ENCODE data around the gene MRPS6.

- TF ChIP-seq CTCF (IDR thresholded peaks at IDR 0.05) = no peak
- no peak for TF ChIP-seq POLR2A (IDR thresholded peaks at IDR 0.05)
These were observed 37.6 kb upstream of the MRPS6 start for GRCh38 chr21:34035619-34036354.
